GM19328 (cell line): Measurements from ENCODE around the gene PRR9.
"Not testable (repeated sequence)": the region's sequence is repeated elsewhere in the genome, so short reads cannot be mapped to it uniquely, and the experiment has no call there.

Experiments
- ATAC-seq: cut with Tn5 transposase; IDR thresholded peaks from one replicate; pipeline ENCODE4 v1.9.1; 2021; ENCODE audit warnings: mild to moderate bottlenecking, moderate library complexity; ENCODE audit not compliant: unreplicated experiment

The PRR9 gene

GRCh38 chr1:153217212-153217611 lies at the start of gene PRR9:
PRR9 (plus strand) TSS chr1:153217584; CDS start chr1:153218145, 561 bp downstream.
- ATAC-seq, result no peak

DNA sequence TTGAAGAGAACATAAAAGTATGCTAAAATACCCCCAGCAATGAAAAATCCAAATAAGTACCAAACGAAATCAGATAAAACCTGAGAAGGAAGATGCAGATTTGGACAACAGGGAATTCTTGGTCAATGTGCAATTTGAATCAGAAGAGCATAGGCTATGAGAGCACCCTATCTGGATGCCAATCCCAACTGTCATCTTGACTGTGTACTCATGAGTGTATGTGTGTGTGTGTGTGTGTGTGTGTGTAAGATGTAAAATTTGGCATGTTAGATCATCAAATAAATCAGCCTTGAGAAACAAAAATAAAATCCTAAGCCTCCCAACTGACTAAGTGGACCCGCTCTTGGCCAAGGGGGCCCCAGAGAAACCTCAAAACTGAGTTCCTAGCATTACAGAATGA lies 48.7 kb upstream of the PRR9 start:
- ATAC-seq, result no peak

DNA sequence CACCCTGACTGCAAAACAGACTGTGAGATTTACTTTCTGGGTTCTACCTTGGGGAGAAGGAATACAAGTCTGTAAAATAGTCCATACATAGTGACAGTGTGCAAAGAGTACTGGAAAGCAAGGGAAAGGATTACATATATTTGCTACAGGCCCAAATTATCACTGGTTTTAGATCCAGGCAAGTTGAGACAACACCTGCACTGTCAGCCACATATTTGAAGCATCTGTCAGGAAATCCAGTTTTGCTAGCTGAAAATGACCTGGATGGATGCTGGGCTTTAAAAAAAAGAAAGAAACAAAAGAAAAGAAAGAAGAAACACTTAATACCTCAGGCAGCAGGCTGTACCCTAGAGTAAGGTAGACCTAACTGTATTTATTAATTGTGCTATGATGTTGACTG lies 42.8 kb upstream of the PRR9 start:
- ATAC-seq, result no peak

GRCh38 chr1:153178922-153179321 lies 38.5 kb upstream of the PRR9 start:
- ATAC-seq, result no peak

DNA sequence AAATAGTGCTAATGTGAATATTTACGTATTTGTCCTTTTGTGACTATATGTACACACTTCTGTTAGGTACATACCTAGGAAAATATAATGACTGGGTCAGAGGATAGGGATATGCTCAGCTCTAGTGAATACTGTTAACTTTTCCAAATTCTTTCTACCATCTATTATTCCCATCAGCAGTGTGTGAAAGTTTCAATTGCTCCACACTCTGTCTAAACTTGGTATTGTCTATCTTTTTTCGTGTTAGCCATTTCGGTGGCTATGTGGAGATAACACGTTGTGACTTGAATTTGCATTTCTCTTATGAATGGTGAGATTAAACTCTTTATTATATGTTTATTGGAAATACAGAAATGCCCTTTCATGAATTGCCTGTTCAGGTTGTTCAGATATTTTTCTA lies 36.8 kb upstream of the PRR9 start:
- ATAC-seq, result no peak

DNA sequence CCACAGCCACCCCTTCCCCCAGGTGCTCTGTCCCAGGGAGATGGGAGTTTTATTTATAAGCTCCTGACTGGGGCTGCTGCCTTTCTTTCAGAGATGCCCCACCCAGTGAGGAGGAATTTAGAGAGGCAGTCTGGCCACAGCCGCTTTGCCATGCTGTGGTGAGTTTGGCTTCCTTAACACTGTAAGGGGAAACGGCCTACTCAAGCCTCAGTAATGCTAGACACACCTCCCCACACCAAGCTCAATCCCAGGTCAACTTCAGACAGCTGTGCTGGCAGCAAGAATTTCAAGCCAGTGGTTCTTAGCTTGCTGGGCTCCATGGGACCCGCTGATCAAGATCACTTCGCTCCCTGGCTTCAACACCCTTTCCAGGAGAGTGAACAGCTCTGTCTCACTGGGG lies 29.1 kb upstream of the PRR9 start:
- ATAC-seq, result not testable (repeated sequence)

DNA sequence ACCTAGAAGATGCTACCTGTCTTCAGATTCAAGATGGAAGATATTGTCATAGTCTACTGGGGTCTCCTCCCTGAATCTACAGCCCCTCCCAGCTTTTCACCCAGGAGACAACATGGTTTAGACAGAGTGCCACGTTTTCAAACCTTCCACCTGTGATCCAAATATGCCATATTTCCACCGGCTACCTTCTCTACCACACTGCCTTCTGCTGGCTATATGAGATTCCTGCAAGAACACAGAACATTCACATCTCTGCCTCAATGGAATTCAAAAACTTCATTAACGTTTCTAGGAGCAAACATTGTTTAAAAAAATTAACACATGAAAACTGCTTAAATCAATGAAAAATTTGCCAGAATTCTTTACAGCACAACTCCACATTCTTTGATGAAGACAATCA lies 27.0 kb upstream of the PRR9 start:
- ATAC-seq, result no peak

- no peak for ATAC-seq
These were observed 24.7 kb upstream of the PRR9 start for GRCh38 chr1:153192697-153193096.

GRCh38 chr1:153194331-153195050 lies 22.9 kb upstream of the PRR9 start:
- ATAC-seq, result no peak

GRCh38 chr1:153195216-153195615 lies 22.2 kb upstream of the PRR9 start:
- ATAC-seq, result no peak

DNA sequence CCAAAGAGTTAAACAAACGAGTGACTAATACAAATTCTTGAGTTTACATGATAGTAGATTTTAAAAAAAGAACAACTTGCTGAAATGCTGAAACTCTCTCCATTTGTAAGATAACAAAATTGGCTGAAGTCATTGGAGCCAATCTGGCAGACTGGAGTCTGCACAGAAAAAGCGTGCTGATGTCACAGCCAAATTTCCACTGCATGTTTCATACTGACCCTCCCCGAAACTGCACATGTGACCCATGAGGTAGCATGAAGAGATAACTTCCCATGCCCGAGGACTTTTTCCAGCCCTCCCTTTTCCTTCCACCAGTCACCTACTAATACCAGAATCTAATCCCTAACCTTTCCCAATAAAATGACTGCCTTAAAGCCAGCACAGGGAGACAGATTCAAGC lies 15.4 kb upstream of the PRR9 start:
- no peak for ATAC-seq

- no peak for ATAC-seq
These were observed 14.3 kb upstream of the PRR9 start, which contains the start of gene LELP1 for GRCh38 chr1:153203130-153203529. LELP1 (plus strand) TSS chr1:153203430; CDS start chr1:153204708, 1,278 bp downstream.

DNA sequence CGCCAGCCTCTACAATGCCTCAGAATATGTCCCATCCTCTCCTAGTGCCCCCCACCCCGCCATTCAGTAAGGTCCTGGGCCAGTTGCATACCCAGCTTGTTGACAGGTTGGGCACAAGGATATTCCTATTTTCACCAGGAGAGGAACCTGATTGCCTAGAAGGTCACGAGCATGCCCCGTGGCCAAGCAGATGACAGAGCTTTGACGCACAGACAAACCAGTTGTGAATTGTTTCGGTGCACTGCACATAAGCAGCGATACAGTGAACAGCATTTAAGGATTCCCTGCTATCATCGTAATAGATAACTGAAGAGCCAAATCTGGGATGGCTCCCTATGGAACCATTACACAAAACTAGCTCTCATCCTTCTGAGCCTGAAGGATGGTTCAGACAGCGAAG lies 10.8 kb upstream of the PRR9 start:
- ATAC-seq, result no peak

DNA sequence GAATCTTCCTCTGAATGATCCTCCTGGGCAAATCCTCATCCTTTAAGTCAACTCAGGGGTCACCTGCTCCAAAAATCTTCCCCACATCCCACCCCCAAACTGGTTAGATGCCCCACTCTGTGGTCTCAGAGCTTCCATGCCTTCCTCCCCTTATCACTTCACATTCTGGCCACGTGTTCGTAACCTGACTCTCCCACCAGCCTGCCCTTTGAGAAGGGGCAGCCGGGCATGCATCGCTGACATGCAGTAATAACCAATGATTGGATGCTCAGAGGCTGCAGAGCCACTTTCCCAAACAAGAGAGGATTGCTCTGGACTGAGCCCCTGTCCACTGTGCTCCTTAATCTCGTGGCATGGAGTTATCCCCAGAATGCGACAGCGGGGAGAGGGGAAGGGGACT lies 7.2 kb upstream of the PRR9 start:
- no peak for ATAC-seq

- ATAC-seq, result no peak
These were observed 5.2 kb upstream of the PRR9 start for GRCh38 chr1:153212201-153212600.

- ATAC-seq, result no peak
These were observed 3.9 kb upstream of the PRR9 start for GRCh38 chr1:153213519-153213918.

DNA sequence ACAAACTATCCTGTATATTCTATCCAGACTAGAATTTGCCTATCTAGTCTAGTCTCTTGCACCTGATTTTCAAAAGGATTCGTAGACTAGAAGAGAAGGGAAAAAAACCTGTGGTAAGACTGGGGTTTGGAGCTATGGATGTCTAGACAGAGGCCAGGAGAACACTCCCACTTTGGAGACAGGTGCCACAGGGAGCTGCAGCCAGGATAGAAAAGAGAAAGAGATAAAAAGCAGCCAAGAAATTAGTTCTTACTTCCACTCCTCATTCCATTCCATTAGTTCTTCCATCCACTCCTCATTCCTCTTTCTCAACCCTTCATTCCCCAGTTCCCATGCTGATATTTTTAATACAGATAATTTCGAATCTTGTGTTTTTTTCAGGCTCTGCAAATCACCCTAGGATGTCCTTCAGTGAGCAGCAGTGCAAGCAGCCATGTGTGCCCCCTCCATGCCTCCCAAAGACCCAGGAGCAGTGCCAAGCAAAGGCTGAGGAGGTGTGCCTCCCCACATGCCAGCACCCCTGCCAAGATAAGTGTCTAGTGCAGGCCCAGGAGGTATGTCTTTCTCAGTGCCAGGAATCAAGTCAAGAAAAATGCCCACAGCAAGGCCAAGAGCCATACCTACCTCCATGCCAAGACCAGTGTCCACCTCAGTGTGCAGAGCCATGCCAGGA lies 496 bp downstream of the PRR9 start:
- no peak for ATAC-seq

DNA sequence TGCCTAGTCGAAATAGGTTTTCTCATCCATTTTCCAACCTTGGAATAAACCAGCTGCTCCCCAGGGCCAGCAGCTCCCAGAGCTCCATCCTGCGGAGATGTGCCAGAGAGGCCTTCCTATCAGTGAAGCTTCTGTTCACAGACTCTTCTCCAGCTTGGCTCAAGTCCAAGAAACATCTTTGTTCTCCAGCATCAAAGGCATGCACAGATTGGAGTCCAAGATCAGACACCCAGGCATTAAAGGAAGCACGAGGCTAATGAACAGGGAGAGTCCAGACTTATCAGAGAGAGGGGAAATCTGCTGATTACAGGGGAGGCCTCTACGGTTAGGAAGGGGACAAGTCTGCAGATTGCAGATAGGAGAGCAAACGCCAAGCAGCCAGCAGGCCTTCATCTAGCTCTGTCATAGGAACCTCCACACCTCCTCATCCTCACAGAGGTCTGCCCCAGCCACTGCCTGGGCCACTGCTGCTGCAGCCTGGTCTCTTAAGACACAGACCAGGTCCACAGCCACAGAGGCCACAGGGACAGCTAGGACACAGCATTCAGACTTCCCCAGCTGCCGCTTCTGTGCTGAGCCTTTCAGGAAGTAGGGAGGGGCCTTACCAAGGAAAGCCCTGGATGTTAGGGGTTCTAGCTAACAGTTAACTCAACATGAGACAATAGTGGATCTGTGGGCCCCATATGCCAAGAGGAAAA lies 3.4 kb downstream of the PRR9 start:
- ATAC-seq, result no peak

DNA sequence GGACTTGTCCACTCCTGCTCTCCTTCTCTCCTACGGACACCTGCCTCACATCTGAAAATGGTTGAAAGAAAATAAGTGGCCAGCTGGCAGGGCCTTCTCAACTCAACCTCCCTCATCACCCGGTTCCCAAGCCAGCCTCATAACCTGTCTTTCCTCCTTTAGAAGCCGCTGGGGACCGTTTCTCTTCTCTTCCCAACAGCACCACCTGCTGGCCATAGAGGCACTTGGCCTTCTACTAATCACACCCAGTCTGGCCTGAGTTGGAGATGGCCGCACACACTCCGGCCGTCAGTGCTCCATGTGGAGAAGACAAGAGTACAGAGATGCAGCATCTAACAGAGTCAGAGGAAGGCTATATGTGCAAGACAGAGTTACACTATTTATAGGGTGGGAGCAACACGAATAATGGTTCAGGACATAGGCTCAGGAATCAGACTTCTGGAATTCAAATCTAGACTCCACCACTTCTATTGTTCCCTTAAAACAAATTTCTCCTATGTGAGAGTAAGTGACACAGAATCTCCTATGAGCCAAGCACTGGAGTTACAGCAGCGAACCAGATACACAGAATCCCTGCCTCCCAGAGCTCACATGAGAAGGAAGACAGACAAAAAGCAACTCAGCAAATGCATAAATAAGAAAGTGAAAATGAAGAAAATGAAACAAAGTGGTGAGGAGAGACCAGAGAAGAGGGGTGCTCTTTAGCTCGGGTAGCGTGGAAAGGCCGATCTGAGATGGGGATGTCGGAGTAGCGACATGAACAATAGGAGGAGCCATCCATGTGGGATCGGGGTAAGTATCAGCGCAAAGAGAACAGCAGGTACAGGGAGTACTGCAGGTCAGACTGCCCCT lies 5.9 kb downstream of the PRR9 start:
- ATAC-seq, result not testable (repeated sequence)

GRCh38 chr1:153227810-153228209 lies 10.4 kb downstream of the PRR9 start:
- ATAC-seq, result no peak

- no peak for ATAC-seq
These were observed 11.1 kb downstream of the PRR9 start for GRCh38 chr1:153228491-153228890.
